ENCODE measurements around the gene TNS1.

TNS1 gene

GRCh38 chr2:217954051-217954450 is 48.7 kb downstream of the TNS1 start:
- Histone ChIP-seq H3K4me1 (no peaks in the 10 kb centered on the region), H3K4me3 (no peak overlapping the region), H3K36me3 (replicated peaks) (no peaks in the 10 kb centered on the region), H3K27me3 (ENCODE audit: low read depth) (peaks cover 3% of the 10 kb centered on the region; the same call in 1 of the 2 replicates), H3K9me3 (no peaks in the 10 kb centered on the region)
- no peak for DNase-seq (ENCODE audit: low spot score in 2 of 2)
- in situ Hi-C loops (cut with MboI; ENCODE audit: low sequenced_read_pairs): no loop called here

- no peaks in the 10 kb centered on the region for H3K36me3 ChIP-seq (replicated peaks)
- no peaks in the 10 kb centered on the region for H3K9me3 ChIP-seq
- no peaks in the 10 kb centered on the region for H3K4me1 ChIP-seq
- DNase-seq (ENCODE audit: low spot score in 2 of 2): no peak
- peaks cover 3% of the 10 kb centered on the region; the same call in 1 of the 2 replicates for H3K27me3 ChIP-seq (ENCODE audit: low read depth)
- no peak overlapping the region for H3K4me3 ChIP-seq
- in situ Hi-C loops (cut with MboI; ENCODE audit: low sequenced_read_pairs): no loop called here
Observed at GRCh38 chr2:217953531-217953932, 49.3 kb downstream of the TNS1 start.

GRCh38 chr2:217953011-217953481 is 49.7 kb downstream of the TNS1 start:
- Histone ChIP-seq H3K4me3 (no peak overlapping the region), H3K36me3 (replicated peaks) (no peaks in the 10 kb centered on the region), H3K27me3 (ENCODE audit: low read depth) (peaks cover 3% of the 10 kb centered on the region; the same call in 1 of the 2 replicates), H3K4me1 (no peaks in the 10 kb centered on the region), H3K9me3 (no peaks in the 10 kb centered on the region)
- no peak for DNase-seq (ENCODE audit: low spot score in 2 of 2)
- in situ Hi-C loops (cut with MboI; ENCODE audit: low sequenced_read_pairs): no loop called here

- no peak for DNase-seq (ENCODE audit: low spot score in 2 of 2)
- Histone ChIP-seq H3K4me3 (no peak overlapping the region), H3K9me3 (no peaks in the 10 kb centered on the region), H3K27me3 (ENCODE audit: low read depth) (peaks cover 7% of the 10 kb centered on the region; the same call in 1 of the 2 replicates), H3K36me3 (replicated peaks) (no peaks in the 10 kb centered on the region), H3K4me1 (no peaks in the 10 kb centered on the region)
- in situ Hi-C loops (cut with MboI; ENCODE audit: low sequenced_read_pairs): no loop called here
Observed at GRCh38 chr2:217952409-217952808, 50.4 kb downstream of the TNS1 start.

- Histone ChIP-seq H3K36me3 (replicated peaks) (no peaks in the 10 kb centered on the region), H3K4me3 (no peak overlapping the region), H3K4me1 (no peaks in the 10 kb centered on the region), H3K9me3 (no peaks in the 10 kb centered on the region), H3K27me3 (ENCODE audit: low read depth) (peaks cover 5% of the 10 kb centered on the region; the same call in 1 of the 2 replicates)
- in situ Hi-C loops (cut with MboI; ENCODE audit: low sequenced_read_pairs): no loop called here
- DNase-seq (ENCODE audit: low spot score in 2 of 2): no peak
Observed at GRCh38 chr2:217951521-217952247, 51.1 kb downstream of the TNS1 start.

- H3K27me3 ChIP-seq (ENCODE audit: low read depth): peaks cover 5% of the 10 kb centered on the region; the same call in 1 of the 2 replicates
- in situ Hi-C loops (cut with MboI; ENCODE audit: low sequenced_read_pairs): no loop called here
Observed at GRCh38 chr2:217951091-217951490, 51.7 kb downstream of the TNS1 start.

GRCh38 chr2:217950401-217950871 is 52.4 kb downstream of the TNS1 start:
- no peak for DNase-seq (ENCODE audit: low spot score in 2 of 2)
- in situ Hi-C loops (cut with MboI; ENCODE audit: low sequenced_read_pairs): no loop called here
- Histone ChIP-seq H3K36me3 (replicated peaks) (no peaks in the 10 kb centered on the region), H3K9me3 (no peaks in the 10 kb centered on the region), H3K27me3 (ENCODE audit: low read depth) (peaks cover 5% of the 10 kb centered on the region; the same call in 1 of the 2 replicates), H3K4me1 (no peaks in the 10 kb centered on the region), H3K4me3 (no peak overlapping the region)

More at GRCh38 chr2:217951091-217951490, 51.7 kb downstream of the TNS1 start:
- DNase-seq (ENCODE audit: low spot score in 2 of 2): no peak
- Histone ChIP-seq H3K4me1 (no peaks in the 10 kb centered on the region), H3K36me3 (replicated peaks) (no peaks in the 10 kb centered on the region), H3K9me3 (no peaks in the 10 kb centered on the region), H3K4me3 (no peak overlapping the region)

GRCh38 chr2:217949447-217949846 is 53.3 kb downstream of the TNS1 start:
- Histone ChIP-seq H3K4me3 (no peak overlapping the region), H3K27me3 (ENCODE audit: low read depth) (peaks cover 5% of the 10 kb centered on the region; the same call in 1 of the 2 replicates), H3K9me3 (no peaks in the 10 kb centered on the region), H3K36me3 (replicated peaks) (no peaks in the 10 kb centered on the region), H3K4me1 (no peaks in the 10 kb centered on the region)
- in situ Hi-C loops (cut with MboI; ENCODE audit: low sequenced_read_pairs): no loop called here
- no peak for DNase-seq (ENCODE audit: low spot score in 2 of 2)

GRCh38 chr2:217948897-217949296 is 53.9 kb downstream of the TNS1 start:
- no peak for DNase-seq (ENCODE audit: low spot score in 2 of 2)
- Histone ChIP-seq H3K4me1 (no peaks in the 10 kb centered on the region), H3K36me3 (replicated peaks) (no peaks in the 10 kb centered on the region), H3K9me3 (no peaks in the 10 kb centered on the region), H3K27me3 (ENCODE audit: low read depth) (peaks cover 5% of the 10 kb centered on the region; the same call in 1 of the 2 replicates), H3K4me3 (no peak overlapping the region)
- in situ Hi-C loops (cut with MboI; ENCODE audit: low sequenced_read_pairs): no loop called here

GRCh38 chr2:217948351-217948791 is 54.4 kb downstream of the TNS1 start:
- Histone ChIP-seq H3K9me3 (no peaks in the 10 kb centered on the region), H3K4me3 (no peak overlapping the region), H3K36me3 (replicated peaks) (no peaks in the 10 kb centered on the region), H3K27me3 (ENCODE audit: low read depth) (peaks cover 5% of the 10 kb centered on the region; the same call in 1 of the 2 replicates), H3K4me1 (no peaks in the 10 kb centered on the region)
- in situ Hi-C loops (cut with MboI; ENCODE audit: low sequenced_read_pairs): no loop called here
- no peak for DNase-seq (ENCODE audit: low spot score in 2 of 2)

GRCh38 chr2:217947383-217948350 is 55.1 kb downstream of the TNS1 start:
- Histone ChIP-seq H3K9me3 (no peaks in the 10 kb centered on the region), H3K4me1 (no peaks in the 10 kb centered on the region), H3K36me3 (replicated peaks) (no peaks in the 10 kb centered on the region), H3K27me3 (ENCODE audit: low read depth) (peaks cover 5% of the 10 kb centered on the region; the same call in 1 of the 2 replicates), H3K4me3 (no peak overlapping the region)
- no peak for DNase-seq (ENCODE audit: low spot score in 2 of 2)
- in situ Hi-C loops (cut with MboI; ENCODE audit: low sequenced_read_pairs): no loop called here

- no peak overlapping the region for H3K4me3 ChIP-seq
- in situ Hi-C loops (cut with MboI; ENCODE audit: low sequenced_read_pairs): no loop called here
- H3K36me3 ChIP-seq (replicated peaks): no peaks in the 10 kb centered on the region
- no peak for DNase-seq (ENCODE audit: low spot score in 2 of 2)
- H3K9me3 ChIP-seq: no peaks in the 10 kb centered on the region
- H3K4me1 ChIP-seq: no peaks in the 10 kb centered on the region
- H3K27me3 ChIP-seq (ENCODE audit: low read depth): peaks cover 5% of the 10 kb centered on the region; the same call in 1 of the 2 replicates
Observed at GRCh38 chr2:217946051-217946450, 56.7 kb downstream of the TNS1 start.

- no peak for DNase-seq (ENCODE audit: low spot score in 2 of 2)
- no peaks in the 10 kb centered on the region for H3K9me3 ChIP-seq
- H3K36me3 ChIP-seq (replicated peaks): no peaks in the 10 kb centered on the region
- H3K27me3 ChIP-seq (ENCODE audit: low read depth): peaks cover 5% of the 10 kb centered on the region; the same call in 1 of the 2 replicates
- in situ Hi-C loops (cut with MboI; ENCODE audit: low sequenced_read_pairs): no loop called here
- H3K4me3 ChIP-seq: no peak overlapping the region
- H3K4me1 ChIP-seq: no peaks in the 10 kb centered on the region
Observed at GRCh38 chr2:217945530-217945929, 57.3 kb downstream of the TNS1 start.
